BE2C (cell line): Measurements from ENCODE around the gene PECR.

Experiments
- DNase-seq: peaks from one replicate; pipeline ENCODE4 v3.0.0-alpha.2; 2020
- H3K27me3 ChIP-seq: fragments of 250-450 bp; sonication (Bioruptor Pico); 2 replicates; pipeline ENCODE4 v1.5.1; 2020; ENCODE audit warnings: mild to moderate bottlenecking
- H3K36me3 ChIP-seq: fragments of 250-450 bp; sonication (Bioruptor Pico); 2 replicates; pipeline ENCODE4 v1.5.1; 2020; ENCODE audit warnings: mild to moderate bottlenecking
- H3K4me1 ChIP-seq: fragments of 250-450 bp; sonication (Bioruptor Pico); 2 replicates; pipeline ENCODE4 v1.5.1; 2020
- H3K4me3 ChIP-seq: 2 replicates; pipeline ENCODE4 v1.5.1; 2011; ENCODE audit warnings: low read depth, low read length
- H3K9me3 ChIP-seq: fragments of 250-450 bp; sonication (Bioruptor Pico); 2 replicates; pipeline ENCODE4 v1.5.1; 2020
- CTCF ChIP-seq: IDR thresholded peaks from 2 replicates; pipeline ENCODE4 v1.5.1; 2012; ENCODE audit warnings: mild to moderate bottlenecking, low read depth, low read length

The PECR gene

GRCh38 chr2:216008387-216008786 lies 73.2 kb downstream of the PECR start:
- Histone ChIP-seq H3K36me3 (no peaks in the 10 kb centered on the region), H3K27me3 (no peaks in the 10 kb centered on the region), H3K4me1 (peaks cover 7% of the 10 kb centered on the region), H3K4me3 (no peak overlapping the region), H3K9me3 (no peaks in the 10 kb centered on the region)
- TF ChIP-seq CTCF = peak; percentile 15; the same call in 1 of the 2 replicates
- no peak for DNase-seq

- Histone ChIP-seq H3K4me1 (peaks cover 11% of the 10 kb centered on the region), H3K27me3 (no peaks in the 10 kb centered on the region), H3K36me3 (no peaks in the 10 kb centered on the region), H3K9me3 (no peaks in the 10 kb centered on the region), H3K4me3 (no peak overlapping the region)
- TF ChIP-seq CTCF = no peak
- no peak for DNase-seq
Observed at GRCh38 chr2:216006164-216006663, 75.4 kb downstream of the PECR start.

- DNase-seq = no peak
- H3K27me3 ChIP-seq = no peaks in the 10 kb centered on the region
- TF ChIP-seq CTCF = no peak
Observed at GRCh38 chr2:216004697-216005283, 76.8 kb downstream of the PECR start.

GRCh38 chr2:216003876-216004696 lies 77.5 kb downstream of the PECR start:
- peaks cover 11% of the 10 kb centered on the region for H3K4me1 ChIP-seq
- H3K9me3 ChIP-seq = no peaks in the 10 kb centered on the region
- TF ChIP-seq CTCF = no peak
- H3K27me3 ChIP-seq = no peaks in the 10 kb centered on the region
- no peaks in the 10 kb centered on the region for H3K36me3 ChIP-seq
- no peak overlapping the region for H3K4me3 ChIP-seq
- no peak for DNase-seq

More at GRCh38 chr2:216004697-216005283, 76.8 kb downstream of the PECR start:
- peaks cover 11% of the 10 kb centered on the region for H3K4me1 ChIP-seq
- H3K9me3 ChIP-seq = no peaks in the 10 kb centered on the region
- no peak overlapping the region for H3K4me3 ChIP-seq
- H3K36me3 ChIP-seq = no peaks in the 10 kb centered on the region

- H3K9me3 ChIP-seq = no peaks in the 10 kb centered on the region
- H3K27me3 ChIP-seq = no peaks in the 10 kb centered on the region
- no peak for DNase-seq
- no peak overlapping the region for H3K4me3 ChIP-seq
- peaks cover 11% of the 10 kb centered on the region for H3K4me1 ChIP-seq
- no peaks in the 10 kb centered on the region for H3K36me3 ChIP-seq
- no peak for TF ChIP-seq CTCF
Observed at GRCh38 chr2:216002693-216003092, 78.9 kb downstream of the PECR start.
